SKM-1 (cell line): Measurements from ENCODE around the gene TSPOAP1.

Experiments used
- DNase-seq: peaks from one replicate; lab custom pipeline; 2025; ENCODE audit not compliant: unreplicated experiment; lab: John Stamatoyannopoulos, UW

TSPOAP1 gene, protein sequence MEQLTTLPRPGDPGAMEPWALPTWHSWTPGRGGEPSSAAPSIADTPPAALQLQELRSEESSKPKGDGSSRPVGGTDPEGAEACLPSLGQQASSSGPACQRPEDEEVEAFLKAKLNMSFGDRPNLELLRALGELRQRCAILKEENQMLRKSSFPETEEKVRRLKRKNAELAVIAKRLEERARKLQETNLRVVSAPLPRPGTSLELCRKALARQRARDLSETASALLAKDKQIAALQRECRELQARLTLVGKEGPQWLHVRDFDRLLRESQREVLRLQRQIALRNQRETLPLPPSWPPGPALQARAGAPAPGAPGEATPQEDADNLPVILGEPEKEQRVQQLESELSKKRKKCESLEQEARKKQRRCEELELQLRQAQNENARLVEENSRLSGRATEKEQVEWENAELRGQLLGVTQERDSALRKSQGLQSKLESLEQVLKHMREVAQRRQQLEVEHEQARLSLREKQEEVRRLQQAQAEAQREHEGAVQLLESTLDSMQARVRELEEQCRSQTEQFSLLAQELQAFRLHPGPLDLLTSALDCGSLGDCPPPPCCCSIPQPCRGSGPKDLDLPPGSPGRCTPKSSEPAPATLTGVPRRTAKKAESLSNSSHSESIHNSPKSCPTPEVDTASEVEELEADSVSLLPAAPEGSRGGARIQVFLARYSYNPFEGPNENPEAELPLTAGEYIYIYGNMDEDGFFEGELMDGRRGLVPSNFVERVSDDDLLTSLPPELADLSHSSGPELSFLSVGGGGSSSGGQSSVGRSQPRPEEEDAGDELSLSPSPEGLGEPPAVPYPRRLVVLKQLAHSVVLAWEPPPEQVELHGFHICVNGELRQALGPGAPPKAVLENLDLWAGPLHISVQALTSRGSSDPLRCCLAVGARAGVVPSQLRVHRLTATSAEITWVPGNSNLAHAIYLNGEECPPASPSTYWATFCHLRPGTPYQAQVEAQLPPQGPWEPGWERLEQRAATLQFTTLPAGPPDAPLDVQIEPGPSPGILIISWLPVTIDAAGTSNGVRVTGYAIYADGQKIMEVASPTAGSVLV (N-terminal part only)

DNA sequence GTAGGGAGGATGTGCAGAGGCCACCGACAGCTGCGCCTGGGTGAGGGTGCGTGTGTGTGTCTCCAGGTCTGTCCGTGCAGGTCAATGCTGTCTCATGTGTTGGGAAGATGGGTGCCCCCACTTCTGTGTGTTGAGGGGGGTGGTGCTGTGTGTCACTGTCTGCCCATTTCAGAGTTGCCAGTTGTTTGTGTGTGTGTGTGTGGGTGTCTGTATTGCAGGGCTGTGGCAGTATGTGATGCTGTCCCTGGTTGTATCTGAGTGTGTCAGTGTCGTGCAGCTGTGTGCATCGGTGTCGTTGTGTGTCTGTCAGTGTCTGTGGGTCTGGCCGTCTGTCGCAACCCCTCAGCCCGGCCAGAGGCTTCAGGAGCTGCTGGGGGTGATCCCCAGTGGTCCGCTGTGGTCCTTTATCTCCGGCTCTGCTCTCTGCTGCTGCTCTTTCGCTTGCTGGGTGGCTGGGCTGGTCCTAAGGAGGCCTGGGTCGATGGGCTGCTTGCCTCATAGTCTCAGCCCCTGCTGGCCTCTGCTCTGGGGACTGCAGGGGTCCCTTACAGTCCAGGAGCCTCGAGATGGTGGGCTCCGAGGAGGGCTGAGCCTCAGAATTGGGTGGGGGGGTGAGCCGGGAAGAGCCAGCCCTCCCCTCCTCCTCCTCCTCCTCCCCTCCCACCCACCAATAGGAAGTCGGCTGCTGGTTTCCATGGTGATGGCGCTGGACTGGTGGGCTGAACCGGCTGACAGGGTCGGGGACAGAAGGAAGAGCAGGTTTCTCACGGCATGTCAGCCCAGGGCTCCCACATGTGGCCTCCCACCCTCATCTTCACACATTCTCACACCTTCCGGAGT is at the start of gene TSPOAP1:
TSPOAP1 (minus strand) TSS at position 601 of the 840 bp plus-strand sequence. CDS start 875 bp downstream, outside the sequence.
- peak; percentile 96 for DNase-seq

DNA sequence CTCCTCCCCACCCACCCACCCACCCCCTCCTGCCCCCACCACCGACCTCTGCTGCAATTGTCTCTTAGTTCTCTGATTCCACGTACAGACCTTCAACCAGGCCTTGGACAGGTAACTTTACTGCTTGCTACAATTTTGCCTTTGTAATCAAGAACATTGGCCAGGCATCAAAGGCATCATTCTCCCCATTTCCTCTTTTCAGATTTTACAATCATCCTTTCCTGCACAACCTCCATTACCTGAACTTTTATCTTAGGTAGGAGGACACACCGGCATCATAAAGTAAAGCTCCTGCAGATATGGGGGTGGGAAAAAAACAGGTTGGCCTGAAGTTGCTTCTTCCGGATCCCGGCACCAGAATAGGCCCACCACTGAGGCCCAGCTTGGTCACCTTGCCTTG is 49.1 kb upstream of the TSPOAP1 start:
- DNase-seq: no peak

DNA sequence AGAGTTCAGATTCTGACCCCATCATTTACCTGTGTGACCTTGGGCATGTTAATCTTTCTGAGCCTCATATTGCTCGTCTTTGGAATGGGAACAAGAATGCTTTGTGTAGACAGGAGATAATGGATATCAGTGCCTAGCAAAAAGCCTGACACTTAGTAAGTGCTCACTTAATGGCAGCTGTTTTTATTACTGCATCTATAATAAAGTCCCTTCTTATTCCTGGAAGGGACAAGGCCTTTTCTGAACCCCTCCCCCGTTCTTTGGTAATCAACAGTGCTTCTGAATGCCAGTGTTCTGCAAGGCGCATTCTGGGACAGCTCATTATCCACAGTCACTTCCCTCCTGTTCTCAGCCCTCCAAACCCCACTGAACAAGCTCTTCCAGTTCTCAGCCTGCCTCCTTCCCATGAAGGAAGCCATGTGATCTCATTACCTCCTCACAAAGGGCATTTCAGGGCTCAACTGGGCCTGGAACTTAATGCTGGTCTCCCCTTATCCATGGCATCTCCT is 48.6 kb upstream of the TSPOAP1 start:
- DNase-seq: no peak

DNA sequence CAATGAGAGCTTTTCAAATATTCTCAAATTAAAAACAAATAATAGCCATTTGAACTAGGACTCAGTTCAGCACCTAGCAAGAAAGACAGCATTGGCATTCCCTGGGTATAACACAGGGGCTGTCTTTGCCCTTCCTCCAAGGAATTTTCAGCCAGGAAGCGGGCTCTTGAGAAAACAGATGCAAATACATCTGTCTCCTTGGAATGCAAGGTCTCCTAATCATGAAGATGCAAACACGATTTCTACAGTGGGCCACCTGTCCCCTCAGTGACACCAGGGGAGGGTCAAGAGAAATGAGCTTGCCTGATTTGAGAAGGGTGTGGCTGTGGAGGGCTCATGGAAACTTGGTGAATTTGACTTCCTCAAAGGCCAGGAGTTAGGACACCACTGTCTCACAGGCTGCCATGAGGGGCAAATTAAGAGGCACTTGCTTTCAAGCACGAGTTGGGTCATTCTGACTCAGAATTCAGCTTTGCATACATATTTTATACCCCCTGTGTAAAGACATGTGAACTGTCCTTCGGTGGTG is 47.9 kb upstream of the TSPOAP1 start:
- no peak for DNase-seq

DNA sequence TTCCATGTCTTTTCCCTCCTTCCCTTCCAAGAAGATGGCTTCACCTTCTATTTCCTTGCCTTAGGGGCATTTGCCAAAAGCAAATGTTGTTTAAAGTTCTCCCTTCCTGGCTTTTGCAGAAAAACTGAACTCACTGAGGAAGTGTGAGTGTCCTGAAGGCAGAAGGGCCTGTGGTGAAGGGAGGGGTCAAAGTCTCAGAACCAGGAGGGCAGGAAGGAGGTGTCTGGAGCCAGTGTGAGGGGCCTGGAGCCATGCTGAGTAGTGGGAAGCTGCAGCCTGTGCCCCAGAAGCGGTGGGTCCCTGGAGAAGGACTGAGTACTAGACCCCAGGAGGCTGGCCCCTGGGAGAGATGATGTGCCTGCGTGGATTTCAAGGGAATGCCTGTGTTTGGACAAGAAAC is 47.2 kb upstream of the TSPOAP1 start:
- DNase-seq: no peak

DNA sequence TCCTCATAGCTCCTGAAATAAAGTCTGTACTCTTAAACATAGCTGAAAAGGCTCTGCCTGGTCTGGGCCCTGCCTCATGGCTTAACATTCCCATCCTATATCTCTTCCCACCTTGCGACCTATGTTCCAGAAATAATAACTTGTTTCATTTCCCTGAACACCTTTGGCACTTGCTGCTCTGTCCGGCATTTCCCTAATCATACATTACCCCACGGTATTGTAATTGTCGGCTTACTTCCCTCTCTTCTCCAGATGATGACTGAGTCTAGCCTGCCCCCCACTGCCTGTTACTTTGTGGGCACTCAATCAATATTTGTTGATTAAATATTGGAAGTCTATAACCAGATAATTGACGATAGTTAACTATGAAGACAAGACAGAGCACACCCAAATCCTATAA is 46.7 kb upstream of the TSPOAP1 start:
- DNase-seq: no peak

DNA sequence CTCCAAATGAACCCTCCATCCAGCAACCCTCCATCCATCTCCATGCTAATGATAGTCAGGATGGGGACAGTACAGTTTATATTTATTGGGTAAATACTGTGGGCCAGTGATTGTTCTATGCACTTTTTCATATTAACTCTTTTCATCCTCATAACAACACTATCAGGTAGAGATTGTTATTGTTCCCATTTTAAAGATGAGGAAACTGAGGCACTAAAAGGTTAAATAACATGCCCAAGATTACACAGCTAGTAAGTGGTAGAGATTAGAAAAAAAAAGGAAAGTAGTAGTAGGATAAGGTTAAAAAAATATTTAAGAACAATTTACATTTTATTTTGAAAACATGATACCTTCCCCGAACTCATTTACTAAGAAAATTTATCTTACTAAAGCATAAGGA is 45.3 kb upstream of the TSPOAP1 start:
- no peak for DNase-seq

DNA sequence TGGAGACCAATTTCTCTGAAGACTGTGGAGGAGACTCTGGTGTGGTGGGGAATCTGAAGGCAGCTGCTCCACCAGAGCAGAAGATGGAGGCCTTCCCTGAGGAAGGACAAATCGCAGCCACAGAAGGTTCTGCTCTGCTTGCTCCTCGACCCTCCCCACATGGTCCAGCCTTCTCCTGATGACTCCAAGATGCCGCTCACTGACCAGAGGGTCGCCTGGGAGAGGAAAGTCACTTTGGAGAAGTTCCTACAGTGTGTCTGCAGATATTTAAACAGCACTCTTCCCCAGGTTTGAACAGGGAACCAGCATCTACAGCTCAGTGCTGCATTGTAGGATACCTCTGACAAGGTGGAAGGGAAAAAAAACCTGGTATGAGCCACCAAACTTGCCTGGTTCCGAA is 44.4 kb upstream of the TSPOAP1 start:
- no peak for DNase-seq

DNA sequence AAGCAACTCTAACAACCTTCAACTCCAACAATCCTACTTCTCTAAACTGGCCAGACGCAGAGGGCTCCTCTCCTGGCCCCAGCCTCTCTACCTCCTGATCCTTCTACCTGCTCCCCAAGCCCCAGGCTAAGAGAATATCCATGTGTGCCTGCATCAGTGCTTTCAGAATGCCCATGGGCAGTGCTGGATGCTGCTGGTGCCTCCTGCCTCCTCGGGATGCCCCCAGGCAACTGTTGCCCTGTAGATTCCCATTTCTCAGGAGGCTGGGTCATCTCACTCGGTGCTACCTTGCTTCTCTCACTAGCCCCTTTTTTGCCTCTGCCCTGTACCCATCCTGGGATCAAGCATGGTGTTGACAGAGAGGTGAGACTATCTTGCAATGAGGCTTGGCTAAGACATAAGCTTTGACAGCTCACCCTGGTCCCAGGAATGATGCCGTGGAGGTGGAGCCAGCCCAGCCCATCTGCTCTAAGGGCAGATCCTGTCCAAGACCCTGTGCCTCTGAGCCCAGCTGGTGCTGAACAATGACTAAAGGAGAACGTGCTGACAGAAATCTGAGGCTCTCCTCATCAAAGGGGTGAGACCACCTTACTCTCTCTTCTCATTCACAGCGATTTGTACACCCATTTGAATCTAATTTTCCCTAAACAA is 42.8 kb upstream of the TSPOAP1 start:
- no peak for DNase-seq

DNA sequence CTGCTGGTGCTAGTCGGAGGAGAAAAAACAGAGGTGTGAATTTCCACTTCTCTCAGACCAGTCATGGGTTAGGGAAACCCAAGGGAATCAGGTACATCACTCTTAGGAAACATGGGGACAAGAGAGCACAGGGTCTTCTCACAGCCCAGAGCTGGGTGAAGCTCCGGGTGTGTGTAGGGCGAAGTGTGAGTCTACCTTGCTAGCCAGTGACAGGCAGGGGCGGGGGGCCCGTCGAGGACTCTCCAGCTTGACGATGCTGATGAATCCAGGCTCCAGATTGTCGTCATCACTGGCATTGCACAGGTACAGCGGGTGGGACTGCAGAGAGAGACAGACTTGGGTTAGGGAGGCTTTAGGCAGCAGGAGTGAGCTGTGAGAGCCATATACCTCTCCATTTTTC is 42.1 kb upstream of the TSPOAP1 start:
- no peak for DNase-seq

DNA sequence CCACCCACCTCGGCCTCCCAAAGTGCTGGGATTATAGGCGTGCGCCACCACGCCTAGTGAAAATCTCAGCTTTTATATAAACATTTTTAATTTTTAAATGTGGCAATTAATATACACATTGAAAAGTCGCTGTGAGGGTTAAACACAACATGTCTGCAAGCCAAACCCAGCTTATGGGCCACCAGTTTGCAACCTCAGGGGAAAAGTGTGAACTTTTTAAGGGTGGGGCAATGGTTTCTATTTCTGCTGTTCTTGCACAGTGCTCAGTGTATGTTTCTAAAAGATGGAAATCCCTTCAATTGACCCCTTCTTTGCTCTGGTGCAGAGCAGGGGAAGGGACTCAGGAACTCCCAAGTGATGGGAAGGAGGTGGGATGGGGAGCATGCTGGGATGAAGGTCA is 41.7 kb upstream of the TSPOAP1 start:
- DNase-seq: no peak

DNA sequence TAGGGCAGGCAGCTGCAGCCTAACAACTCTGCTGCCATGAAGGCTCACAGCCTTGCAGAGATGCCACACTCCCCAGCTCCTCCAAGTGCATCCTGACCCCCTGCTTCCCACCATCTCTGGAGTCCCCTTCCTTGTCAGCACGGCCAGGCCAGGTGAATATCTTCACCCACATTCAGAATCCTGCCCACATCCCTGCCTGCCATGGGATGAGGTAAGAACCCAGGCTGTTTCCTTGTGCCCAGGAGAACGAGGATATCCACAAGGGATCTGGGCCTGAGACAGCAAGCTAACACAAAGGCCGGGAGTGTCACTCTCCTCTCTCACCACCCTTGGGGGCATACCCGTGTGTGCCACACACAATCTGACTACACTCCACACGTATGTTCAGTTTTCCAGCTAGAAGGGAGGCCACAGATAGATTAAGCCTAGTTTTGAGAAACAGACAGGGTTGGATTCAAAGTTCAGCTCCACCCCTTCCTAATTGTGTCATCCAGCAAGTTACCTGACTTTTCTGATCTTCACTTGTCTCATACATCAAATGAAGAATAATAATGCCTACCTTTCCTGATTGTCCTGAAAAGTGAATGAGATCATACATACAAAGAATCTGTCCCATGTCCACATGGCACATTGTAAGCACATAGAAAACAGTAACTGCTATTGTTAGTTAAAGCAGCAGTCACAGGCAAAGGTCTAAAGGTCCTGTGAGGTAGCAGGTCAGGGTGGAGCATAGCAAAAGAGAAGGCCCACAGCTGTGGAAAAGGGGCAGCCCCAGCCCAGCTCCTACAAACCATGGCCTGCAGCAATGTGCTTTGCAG is 40.8 kb upstream of the TSPOAP1 start:
- DNase-seq: no peak

DNA sequence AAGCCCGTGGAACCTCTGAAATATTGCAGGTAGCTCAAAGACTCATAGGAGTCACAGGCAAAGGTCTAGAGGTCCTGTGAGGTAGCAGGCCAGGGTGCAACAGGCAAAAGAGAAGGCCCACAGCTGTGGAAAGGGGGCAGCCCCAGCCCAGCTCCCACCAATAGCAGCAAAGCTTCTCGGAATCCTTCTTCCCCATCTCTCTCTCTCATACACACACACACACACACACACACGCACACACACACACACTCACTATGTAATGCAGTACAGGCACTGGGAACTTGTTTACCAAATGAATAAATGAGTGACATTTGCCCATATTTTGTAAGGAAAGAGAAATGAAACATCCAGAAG is 40.2 kb upstream of the TSPOAP1 start:
- no peak for DNase-seq

DNA sequence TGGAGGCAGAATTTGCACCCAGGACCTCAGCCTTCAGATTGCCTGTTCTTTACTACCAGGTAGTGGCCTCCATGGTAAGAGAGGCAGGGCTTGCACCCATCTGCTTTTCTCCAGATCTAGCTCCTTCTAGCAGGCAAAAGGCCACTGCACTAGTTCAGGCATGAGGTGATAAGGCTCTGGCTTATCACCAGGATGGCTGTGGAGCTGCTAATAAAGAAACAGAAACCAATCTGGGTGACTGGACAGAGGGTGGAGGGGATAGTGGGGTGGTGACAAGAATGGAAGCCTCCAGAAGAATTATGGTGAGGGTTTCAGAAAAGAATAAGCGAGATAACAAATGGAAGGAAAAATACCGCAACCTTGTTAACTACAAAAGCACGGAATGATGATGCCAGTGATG is 38.9 kb upstream of the TSPOAP1 start:
- no peak for DNase-seq

DNA sequence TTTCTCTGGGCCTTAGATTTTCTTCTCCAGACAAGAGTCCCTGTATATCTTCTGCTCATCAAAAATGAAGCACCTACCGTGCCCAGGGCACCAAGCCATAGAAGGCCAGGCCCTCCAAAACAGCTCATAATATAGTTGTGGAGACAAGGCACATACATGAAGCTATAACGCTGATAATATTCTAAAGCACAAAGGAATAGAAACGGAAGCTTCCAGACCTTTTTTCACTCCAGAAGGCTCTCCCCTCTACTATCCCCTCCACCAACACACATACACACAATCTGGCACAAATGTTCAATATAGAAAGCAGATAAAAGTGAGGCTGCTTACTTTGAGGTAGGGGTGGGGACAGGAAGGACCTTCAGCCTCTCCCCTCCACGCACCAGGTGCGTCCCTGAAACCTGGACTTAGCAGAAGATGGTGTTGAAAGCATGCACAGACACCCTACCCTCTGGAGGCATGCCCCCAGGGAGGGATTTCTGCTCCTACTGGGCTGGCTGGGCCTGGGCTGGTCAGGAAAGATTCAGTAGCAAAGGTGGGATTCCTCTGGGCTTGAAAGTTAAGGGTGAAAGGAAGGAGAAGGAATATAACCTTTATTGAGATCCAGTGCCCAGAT is 37.5 kb upstream of the TSPOAP1 start:
- no peak for DNase-seq

DNA sequence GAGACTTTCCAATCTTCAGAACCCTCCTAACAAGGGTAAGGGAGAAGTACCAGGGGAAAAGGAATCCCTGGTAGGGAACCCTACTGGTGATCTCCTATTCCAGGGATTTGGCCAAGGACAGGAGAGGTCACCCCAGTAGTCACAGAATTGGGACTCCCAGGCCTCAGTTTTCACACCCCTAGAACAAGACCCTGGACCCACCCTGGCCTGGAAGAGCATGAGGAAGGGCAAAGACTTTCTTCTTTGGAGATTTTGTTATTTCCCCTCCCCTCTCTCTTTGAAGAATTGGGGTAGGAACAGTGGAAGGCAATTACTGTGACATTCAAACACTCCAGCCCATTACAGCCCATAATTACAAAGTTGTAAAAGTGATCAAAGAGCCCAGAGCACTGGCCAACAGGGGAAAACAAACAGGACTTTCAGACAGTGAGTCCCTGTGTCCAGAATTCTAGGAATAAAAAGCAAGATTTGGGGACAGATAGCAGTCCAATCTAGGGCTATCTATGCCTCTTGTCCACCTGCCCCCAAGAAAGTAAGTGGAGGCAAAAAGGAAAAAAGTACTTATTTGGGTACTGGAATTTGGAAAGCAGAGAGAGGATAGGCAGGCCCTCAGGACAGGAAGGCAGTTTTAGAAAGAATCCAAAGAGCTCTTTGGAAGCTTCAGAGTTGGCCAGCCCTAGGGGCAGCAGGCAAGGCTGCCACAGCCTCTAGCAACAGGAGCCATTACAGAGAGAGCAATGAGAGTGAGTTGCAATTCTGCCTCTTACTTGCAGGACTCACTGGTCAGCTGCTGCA is 36.8 kb upstream of the TSPOAP1 start:
- DNase-seq: no peak

DNA sequence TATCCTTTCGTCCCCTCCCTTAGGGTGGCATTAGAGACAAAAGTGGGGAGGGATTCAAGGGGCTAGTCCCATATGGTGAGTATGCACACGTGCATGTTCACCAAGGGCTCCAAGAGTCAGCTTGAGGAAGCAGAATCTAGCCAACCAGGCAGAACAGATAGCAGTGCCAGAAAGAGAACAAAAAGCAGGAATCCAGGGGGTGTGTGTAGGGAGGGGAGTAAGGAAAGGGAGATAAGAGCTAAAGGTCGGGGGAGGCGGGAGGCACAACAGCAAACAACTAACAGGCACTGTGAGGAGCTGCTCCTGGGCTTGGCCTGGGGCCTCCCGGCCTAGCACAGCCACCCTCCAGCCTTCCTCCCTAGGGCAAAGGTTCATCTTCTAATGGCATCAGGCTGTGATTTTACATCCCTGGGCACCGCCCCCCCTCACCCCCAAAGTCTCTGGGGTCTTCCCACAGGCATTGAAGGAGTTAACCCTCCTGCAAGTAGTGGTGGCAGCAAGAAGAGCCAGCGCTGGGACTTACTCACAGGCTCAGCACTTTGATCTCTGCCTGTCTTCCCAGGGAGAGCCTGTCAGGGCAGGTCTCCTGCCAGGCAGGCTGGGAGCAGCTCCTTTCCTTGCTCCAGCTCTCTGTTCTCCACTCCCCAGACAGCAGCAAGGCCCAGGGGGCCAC is 35.8 kb upstream of the TSPOAP1 start:
- DNase-seq: no peak
